ENCODE measurements around the gene AP4E1.

Gene AP4E1

GRCh38 chr15:50968353-50968752, 59.9 kb downstream of the AP4E1 start:
- DNase-seq (ENCODE audit: low read depth) = no peak
- TF ChIP-seq CTCF (IDR thresholded peaks at IDR 0.05; ENCODE audit: low read length, missing control alignments) = no peak

GRCh38 chr15:50970524-50970923, 62.0 kb downstream of the AP4E1 start:
- DNase-seq (ENCODE audit: low read depth) = no peak
- no peak overlapping the region for H3K4me3 ChIP-seq (replicated peaks; ENCODE audit: low read depth, low read length)
- no peak for TF ChIP-seq CTCF (IDR thresholded peaks at IDR 0.05; ENCODE audit: low read length, missing control alignments)

More at GRCh38 chr15:50968353-50968752, 59.9 kb downstream of the AP4E1 start:
- H3K4me3 ChIP-seq (replicated peaks; ENCODE audit: low read depth, low read length) = no peak overlapping the region

- no peak for DNase-seq (ENCODE audit: low read depth)
- H3K4me3 ChIP-seq (replicated peaks; ENCODE audit: low read depth, low read length) = no peak overlapping the region
- no peak for TF ChIP-seq CTCF (IDR thresholded peaks at IDR 0.05; ENCODE audit: low read length, missing control alignments)
These were observed 62.6 kb downstream of the AP4E1 start for GRCh38 chr15:50971115-50971514.

- no peak for TF ChIP-seq CTCF (IDR thresholded peaks at IDR 0.05; ENCODE audit: low read length, missing control alignments)
- no peak overlapping the region for H3K4me3 ChIP-seq (replicated peaks; ENCODE audit: low read depth, low read length)
- no peak for DNase-seq (ENCODE audit: low read depth)
These were observed 63.1 kb downstream of the AP4E1 start for GRCh38 chr15:50971542-50971941.

GRCh38 chr15:50973605-50974004, 65.1 kb downstream of the AP4E1 start:
- no peak overlapping the region for H3K4me3 ChIP-seq (replicated peaks; ENCODE audit: low read depth, low read length)
- no peak for TF ChIP-seq CTCF (IDR thresholded peaks at IDR 0.05; ENCODE audit: low read length, missing control alignments)
- DNase-seq (ENCODE audit: low read depth) = no peak

GRCh38 chr15:50977162-50977561, 68.7 kb downstream of the AP4E1 start:
- no peak overlapping the region for H3K4me3 ChIP-seq (replicated peaks; ENCODE audit: low read depth, low read length)
- TF ChIP-seq CTCF (IDR thresholded peaks at IDR 0.05; ENCODE audit: low read length, missing control alignments) = no peak
- DNase-seq (ENCODE audit: low read depth) = peak; percentile 56

GRCh38 chr15:50978580-50978979, 70.1 kb downstream of the AP4E1 start:
- no peak overlapping the region for H3K4me3 ChIP-seq (replicated peaks; ENCODE audit: low read depth, low read length)
- DNase-seq (ENCODE audit: low read depth) = no peak
- TF ChIP-seq CTCF (IDR thresholded peaks at IDR 0.05; ENCODE audit: low read length, missing control alignments) = no peak

Data from fibroblast of pulmonary artery (primary cell).